ENCODE measurements around the gene RNU6-9.

RNU6-9 gene

GRCh38 chr19:911197-912033 lies 18.1 kb downstream of the RNU6-9 start:
- no peak for TF ChIP-seq CTCF (IDR thresholded peaks at IDR 0.05; ENCODE audit: unreplicated experiment in 3 of 3)
- H3K27ac Mint-ChIP-seq, result peak overlapping the region in 1 of 3 experiments; percentile 41
- H3K4me3 Mint-ChIP-seq, result peak overlapping the region; percentile 83 to 87 (median 86)
- peaks cover 11% of the 10 kb centered on the region for H3K27me3 Mint-ChIP-seq (ENCODE audit: low read depth)
- no peaks in the 10 kb centered on the region for H3K9me3 Mint-ChIP-seq
- peaks cover 6% of the 10 kb centered on the region for H3K36me3 Mint-ChIP-seq (ENCODE audit: low read depth)
- H3K4me1 Mint-ChIP-seq, result no peaks in the 10 kb centered on the region

DNA sequence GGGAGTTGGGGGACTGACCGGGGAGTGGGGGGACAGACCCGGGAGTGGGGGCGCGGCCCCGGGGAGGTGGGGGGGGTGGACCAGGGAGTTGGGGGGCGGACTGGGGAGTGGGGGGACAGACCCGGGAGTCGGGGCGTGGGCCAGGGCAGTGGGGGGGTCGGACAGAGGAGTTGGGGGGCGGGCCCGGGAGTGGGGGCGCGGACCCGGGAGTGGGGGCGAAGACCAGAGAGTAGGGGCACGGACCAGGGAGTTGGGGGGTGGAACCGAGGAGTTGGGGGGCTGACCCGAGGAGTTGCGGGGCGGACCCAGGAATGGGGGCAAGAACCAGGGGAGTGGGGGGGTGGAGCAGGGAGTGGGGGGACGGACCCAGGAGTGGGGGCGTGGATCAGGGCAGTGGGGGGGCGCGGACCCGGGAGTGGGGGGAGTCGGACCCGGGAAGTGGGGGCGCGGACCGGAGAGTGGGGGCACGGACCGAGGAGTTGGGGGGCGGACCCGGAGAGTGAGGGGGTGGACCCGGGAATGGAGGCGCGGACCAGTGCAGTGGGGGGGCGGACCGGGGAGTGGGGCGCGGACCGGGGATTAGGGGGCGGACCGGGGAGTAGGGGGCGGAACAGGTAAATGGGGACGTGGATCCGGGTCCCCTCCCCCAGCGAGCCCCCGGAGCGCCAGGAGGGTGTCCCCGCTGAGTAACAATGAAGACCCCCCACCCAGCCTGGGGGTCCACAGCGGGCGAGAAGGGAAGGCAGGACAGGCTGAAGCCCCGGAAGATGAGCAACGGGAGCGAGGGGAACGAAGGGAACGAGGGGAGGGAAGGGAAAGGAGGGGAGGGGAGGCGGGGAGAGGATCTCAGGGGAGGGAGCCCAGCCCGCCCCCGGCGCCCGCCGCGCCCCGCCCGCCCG lies 19.1 kb downstream of the RNU6-9 start:
- Mint-ChIP-seq H3K4me3 (peak overlapping the region; percentile 85 to 89 (median 86)), H3K27me3 (ENCODE audit: low read depth) (peaks cover 18% of the 10 kb centered on the region), H3K4me1 (no peaks in the 10 kb centered on the region)

GRCh38 chr19:913080-913748 lies 19.9 kb downstream of the RNU6-9 start, which contains the start of gene R3HDM4:
TSS of gene R3HDM4 (minus strand) at chr19:913219. CDS start at chr19:913157, 62 bp downstream.
- Mint-ChIP-seq H3K4me3 (peak within 1 kb of the TSS; percentile 87 to 91 (median 89)), H3K36me3 (ENCODE audit: low read depth) (peaks cover 6% of the 10 kb centered on the region), H3K4me1 (no peaks in the 10 kb centered on the region), H3K27ac (peak within 1 kb of the TSS in 1 of 3 experiments; percentile 55), H3K9me3 (no peaks in the 10 kb centered on the region), H3K27me3 (ENCODE audit: low read depth) (peaks cover 21% of the 10 kb centered on the region)
- TF ChIP-seq CTCF (IDR thresholded peaks at IDR 0.05; ENCODE audit: unreplicated experiment in 3 of 3), result no peak

More for the DNA sequence above, 19.1 kb downstream of the RNU6-9 start:
- Mint-ChIP-seq H3K36me3 (ENCODE audit: low read depth) (peaks cover 6% of the 10 kb centered on the region), H3K9me3 (no peaks in the 10 kb centered on the region), H3K27ac (no peak overlapping the region)
- TF ChIP-seq CTCF (IDR thresholded peaks at IDR 0.05; ENCODE audit: unreplicated experiment in 3 of 3), result no peak

GRCh38 chr19:916645-917322 lies 23.5 kb downstream of the RNU6-9 start:
- Mint-ChIP-seq H3K9me3 (no peaks in the 10 kb centered on the region), H3K4me3 (peak overlapping the region; percentile 37 to 48 (median 44)), H3K27me3 (ENCODE audit: low read depth) (peaks cover 52% of the 10 kb centered on the region), H3K36me3 (ENCODE audit: low read depth) (peaks cover 3% of the 10 kb centered on the region), H3K27ac (no peak overlapping the region), H3K4me1 (peaks cover 1% of the 10 kb centered on the region)
- no peak for TF ChIP-seq CTCF (IDR thresholded peaks at IDR 0.05; ENCODE audit: unreplicated experiment in 3 of 3)

Data from nephron (organoid).